T-helper 2 cell treated with Interferon-gamma antibody and Interleukin-4, amounts not matched to agents 5 μg/mL and 100 μg/mL, for 36 hours (primary cell): Measurements from ENCODE around the gene REC114.
A peak's percentile ranks its signal among the peaks of the same experiment; 100 is the strongest.
"Not testable (repeated sequence)": the region's sequence is repeated elsewhere in the genome, so short reads cannot be mapped to it uniquely, and the experiment has no call there.

Experiments
- DNase-seq: peaks from one replicate; pipeline ENCODE4 v3.0.0; 2021; ENCODE audit warnings: low spot score
- H3K27ac Mint-ChIP-seq: one replicate; pipeline ENCODE4 v1.8.0; 2021; ENCODE audit warnings: mild to moderate bottlenecking, mixed read lengths
- H3K27me3 Mint-ChIP-seq: one replicate; pipeline ENCODE4 v1.8.0; 2021; ENCODE audit warnings: low read depth, mixed read lengths
- H3K36me3 Mint-ChIP-seq: one replicate; pipeline ENCODE4 v1.8.0; 2021; ENCODE audit warnings: low read depth, mixed read lengths
- H3K4me1 Mint-ChIP-seq: one replicate; pipeline ENCODE4 v1.8.0; 2021; ENCODE audit warnings: low read depth, mixed read lengths
- H3K4me3 Mint-ChIP-seq: one replicate; pipeline ENCODE4 v1.8.0; 2022; ENCODE audit warnings: mild to moderate bottlenecking, moderate library complexity, mixed read lengths
- H3K9me3 Mint-ChIP-seq: one replicate; pipeline ENCODE4 v1.8.0; 2021; ENCODE audit warnings: mixed read lengths

Gene REC114

DNA sequence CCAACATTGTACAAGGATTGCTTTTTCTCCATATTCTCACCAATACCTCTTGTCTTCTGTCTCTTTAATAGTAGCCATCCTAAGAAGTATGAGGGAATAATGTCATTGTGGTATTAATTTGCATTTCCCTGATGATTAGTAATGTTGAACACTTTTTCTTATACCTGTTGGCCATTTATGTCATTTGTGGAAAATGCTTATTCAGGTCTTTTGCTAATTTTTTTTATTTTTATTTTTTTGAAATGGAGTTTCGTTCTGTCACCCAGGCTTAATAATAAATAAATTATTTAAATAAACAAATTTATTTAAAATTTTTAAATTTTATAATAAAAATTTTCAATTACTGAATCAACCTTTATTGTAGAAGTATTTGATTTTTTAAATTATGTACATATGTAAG is 37.1 kb downstream of the REC114 start:
- Mint-ChIP-seq H3K4me1 (no peaks in the 10 kb centered on the region), H3K36me3 (no peaks in the 10 kb centered on the region), H3K9me3 (no peaks in the 10 kb centered on the region), H3K27me3 (peaks cover 11% of the 10 kb centered on the region), H3K27ac (no peak overlapping the region), H3K4me3 (no peak overlapping the region)
- DNase-seq = no peak

DNA sequence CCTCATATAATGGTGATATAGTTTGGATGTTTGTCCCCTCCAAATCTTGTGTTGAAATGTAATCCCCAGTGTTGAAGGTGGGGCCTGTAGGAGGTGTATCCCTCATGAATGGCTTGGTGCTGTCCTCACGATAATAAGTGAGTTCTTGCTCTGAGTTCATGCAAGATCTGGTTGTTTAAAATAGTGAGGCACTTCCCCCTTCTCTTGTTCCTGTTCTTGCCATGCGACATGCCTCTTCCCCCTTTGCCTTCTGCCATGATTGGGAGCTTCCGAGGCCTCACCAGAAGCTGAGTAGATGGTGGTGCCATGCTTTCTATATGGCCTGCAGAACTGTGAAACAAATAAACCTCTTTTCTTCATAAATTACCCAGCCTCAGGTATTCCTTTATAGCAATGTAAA is 39.2 kb downstream of the REC114 start:
- Mint-ChIP-seq H3K27me3 (peaks cover 11% of the 10 kb centered on the region), H3K9me3 (no peaks in the 10 kb centered on the region), H3K36me3 (no peaks in the 10 kb centered on the region), H3K27ac (no peak overlapping the region), H3K4me1 (no peaks in the 10 kb centered on the region), H3K4me3 (no peak overlapping the region)
- no peak for DNase-seq

DNA sequence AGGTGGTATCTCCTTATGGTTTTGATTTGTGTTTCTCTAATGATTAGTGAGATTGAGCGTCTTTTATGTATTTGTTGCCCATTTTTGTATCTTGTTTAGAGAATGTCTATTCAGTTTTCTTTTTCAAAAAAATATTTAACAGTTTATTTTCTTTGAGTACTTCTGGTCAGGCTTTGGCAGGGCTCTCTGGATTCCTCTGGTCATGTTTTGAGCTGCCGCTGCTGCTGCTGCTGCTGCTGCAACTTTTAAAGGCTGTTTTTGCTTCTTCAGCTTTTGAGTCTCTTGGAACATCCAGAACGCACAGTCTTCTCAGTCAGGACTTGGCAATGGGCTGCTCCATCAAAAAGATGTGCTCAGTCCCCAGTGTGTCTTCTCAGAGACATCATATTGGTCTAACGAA is 40.1 kb downstream of the REC114 start:
- Mint-ChIP-seq H3K4me1 (no peaks in the 10 kb centered on the region), H3K27me3 (peaks cover 11% of the 10 kb centered on the region), H3K36me3 (no peaks in the 10 kb centered on the region), H3K4me3 (no peak overlapping the region), H3K9me3 (no peaks in the 10 kb centered on the region), H3K27ac (no peak overlapping the region)
- DNase-seq = no peak

DNA sequence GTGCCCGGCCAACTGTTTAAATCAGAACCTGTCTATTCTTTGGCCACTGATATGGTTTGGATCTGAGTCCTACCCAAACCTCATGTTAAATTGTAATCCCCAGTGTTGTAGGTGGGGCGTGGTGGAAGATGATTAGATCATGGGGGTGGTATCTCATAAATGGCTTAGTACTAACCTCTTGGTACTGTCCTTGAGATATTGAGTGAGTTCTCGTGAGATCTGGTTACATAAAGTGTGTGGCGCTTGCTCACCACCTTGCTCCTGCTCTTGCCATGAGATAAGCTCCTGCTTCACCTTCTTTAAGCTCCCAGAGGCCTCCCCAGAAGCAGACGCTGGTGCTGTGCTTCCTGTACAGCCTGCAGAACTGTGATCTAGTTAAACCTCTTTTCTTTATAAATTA is 42.4 kb downstream of the REC114 start:
- Mint-ChIP-seq H3K27me3 (peaks cover 8% of the 10 kb centered on the region), H3K4me3 (no peak overlapping the region), H3K9me3 (no peaks in the 10 kb centered on the region), H3K4me1 (no peaks in the 10 kb centered on the region), H3K36me3 (no peaks in the 10 kb centered on the region), H3K27ac (no peak overlapping the region)
- no peak for DNase-seq

DNA sequence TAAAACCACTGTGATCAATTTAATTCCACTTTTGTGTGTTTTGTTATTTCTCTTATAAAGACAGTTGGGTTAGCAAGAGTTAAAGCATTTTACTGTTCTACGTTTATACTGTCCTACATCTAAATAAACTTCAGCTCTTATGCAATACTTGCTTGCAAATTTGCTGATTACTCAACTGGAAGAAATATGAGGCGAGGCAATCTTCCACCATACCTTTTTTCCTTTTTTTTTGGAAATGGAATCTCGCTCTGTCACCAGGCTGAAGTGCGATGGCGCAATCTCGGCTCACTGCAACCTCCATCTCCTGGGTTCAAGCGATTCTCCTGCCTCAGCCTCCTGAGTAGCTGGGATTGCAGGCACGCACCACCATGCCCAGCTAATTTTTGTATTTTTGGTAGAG is 42.9 kb downstream of the REC114 start:
- not testable (repeated sequence) for H3K27me3 Mint-ChIP-seq, H3K4me3 Mint-ChIP-seq, H3K4me1 Mint-ChIP-seq, H3K36me3 Mint-ChIP-seq, H3K9me3 Mint-ChIP-seq, H3K27ac Mint-ChIP-seq, DNase-seq

DNA sequence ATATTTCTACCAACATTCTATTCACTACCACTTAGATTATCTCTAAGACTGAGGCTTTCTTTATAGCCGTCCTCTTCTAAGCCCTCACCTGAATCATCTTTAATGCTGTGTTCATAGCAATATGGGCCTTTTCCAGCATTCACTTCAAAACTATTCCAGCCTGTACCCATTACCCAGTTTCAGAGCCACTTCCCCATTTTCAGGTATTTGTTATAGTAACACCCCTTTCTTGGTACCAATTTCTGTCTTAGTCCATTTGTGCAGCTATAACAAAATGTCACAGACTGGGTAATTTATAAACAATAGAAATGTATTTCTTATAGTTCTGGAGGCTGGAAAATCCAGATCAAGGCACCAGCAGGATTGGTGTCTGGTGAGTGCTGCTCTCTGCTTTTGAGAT is 45.7 kb downstream of the REC114 start:
- peaks cover 3% of the 10 kb centered on the region for H3K27me3 Mint-ChIP-seq
- H3K27ac Mint-ChIP-seq = no peak overlapping the region
- H3K9me3 Mint-ChIP-seq = no peaks in the 10 kb centered on the region
- DNase-seq = no peak
- no peak overlapping the region for H3K4me3 Mint-ChIP-seq
- H3K4me1 Mint-ChIP-seq = no peaks in the 10 kb centered on the region
- H3K36me3 Mint-ChIP-seq = no peaks in the 10 kb centered on the region

DNA sequence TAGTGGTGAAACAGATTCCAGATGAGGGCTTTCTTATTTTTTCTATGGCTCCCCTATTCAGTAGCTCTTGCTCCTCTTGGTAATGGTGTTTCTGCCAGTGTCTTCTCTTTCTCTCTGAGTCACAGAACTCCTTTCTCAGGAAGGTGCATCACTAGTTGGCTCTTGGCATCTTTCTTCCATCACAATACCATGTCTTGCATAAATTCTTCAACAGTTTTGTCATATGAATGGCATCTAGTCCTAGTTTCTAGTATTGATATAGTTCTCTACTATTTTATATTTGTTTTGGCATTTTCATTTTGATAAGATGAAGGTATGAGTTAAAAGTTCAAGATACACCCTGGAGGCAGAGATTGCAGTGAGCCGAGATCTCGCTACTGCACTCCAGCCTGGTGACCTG is 51.0 kb downstream of the REC114 start:
- no peaks in the 10 kb centered on the region for H3K4me1 Mint-ChIP-seq
- H3K27ac Mint-ChIP-seq = no peak overlapping the region
- H3K27me3 Mint-ChIP-seq = peaks cover 15% of the 10 kb centered on the region
- no peaks in the 10 kb centered on the region for H3K9me3 Mint-ChIP-seq
- no peaks in the 10 kb centered on the region for H3K36me3 Mint-ChIP-seq
- no peak overlapping the region for H3K4me3 Mint-ChIP-seq
- DNase-seq = no peak

DNA sequence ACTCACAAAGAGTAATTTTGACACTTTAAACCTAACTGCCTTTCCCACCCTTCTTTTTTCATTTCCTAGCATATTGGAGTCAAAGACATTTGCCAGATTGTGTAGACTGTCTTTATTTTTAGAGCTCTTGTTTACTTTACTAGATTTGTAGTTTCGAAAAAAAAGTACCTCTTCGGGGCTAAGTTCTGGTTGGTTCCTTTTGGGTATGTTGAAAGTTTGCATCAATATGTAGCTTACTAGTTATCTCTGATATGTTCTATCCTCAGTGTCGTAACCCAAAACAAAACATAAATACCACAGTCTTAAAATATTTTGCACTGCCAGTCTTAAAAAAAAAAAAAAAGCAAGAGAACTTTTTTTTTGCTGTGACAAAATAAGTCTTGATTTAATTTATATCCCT is 52.2 kb downstream of the REC114 start:
- Mint-ChIP-seq H3K27me3 (peaks cover 15% of the 10 kb centered on the region), H3K9me3 (no peaks in the 10 kb centered on the region), H3K36me3 (no peaks in the 10 kb centered on the region), H3K27ac (no peak overlapping the region), H3K4me1 (no peaks in the 10 kb centered on the region), H3K4me3 (no peak overlapping the region)
- no peak for DNase-seq

DNA sequence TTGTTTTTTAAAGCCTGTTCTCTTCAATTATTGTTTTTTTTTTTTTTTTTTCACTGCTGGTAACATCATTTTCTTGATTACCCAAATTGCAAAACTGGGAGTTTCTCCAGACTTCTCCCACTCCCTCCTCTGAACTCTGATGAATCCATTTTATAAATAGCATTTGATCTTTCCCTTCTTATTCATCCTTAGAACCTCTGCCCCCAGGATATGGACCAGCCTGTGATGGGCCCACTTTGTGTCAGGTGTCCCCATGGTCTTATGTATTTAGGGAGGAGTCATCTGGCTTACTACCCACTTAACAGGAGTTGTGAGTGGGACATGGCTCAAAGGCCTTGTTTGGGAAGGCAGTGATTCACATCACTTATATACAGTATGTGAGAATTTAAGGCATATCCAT is 57.7 kb downstream of the REC114 start:
- no peak for DNase-seq
- Mint-ChIP-seq H3K36me3 (no peaks in the 10 kb centered on the region), H3K9me3 (no peaks in the 10 kb centered on the region), H3K27ac (no peak overlapping the region), H3K4me3 (no peak overlapping the region), H3K27me3 (peaks cover 26% of the 10 kb centered on the region), H3K4me1 (no peaks in the 10 kb centered on the region)

DNA sequence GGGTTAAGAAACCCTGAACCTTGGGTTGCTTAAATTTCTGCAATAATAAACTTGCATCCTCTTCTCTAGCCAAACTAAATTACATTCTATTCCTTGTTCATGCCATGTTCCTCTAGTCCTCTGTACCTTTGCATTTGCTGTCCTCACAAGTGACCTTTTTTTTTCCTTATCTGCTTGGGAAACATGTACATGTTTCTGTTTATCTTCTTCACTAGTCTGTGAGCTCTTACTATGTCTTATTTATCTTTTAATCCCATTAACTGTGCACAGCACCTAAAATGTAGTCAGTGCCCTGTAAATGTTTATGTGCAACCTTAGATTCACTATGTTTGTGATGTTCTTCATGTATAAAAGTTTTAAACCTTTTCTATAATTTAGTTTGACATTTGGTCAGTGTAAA is 61.9 kb downstream of the REC114 start:
- no peak for DNase-seq
- Mint-ChIP-seq H3K4me3 (no peak overlapping the region), H3K27ac (no peak overlapping the region), H3K36me3 (no peaks in the 10 kb centered on the region), H3K9me3 (no peaks in the 10 kb centered on the region), H3K4me1 (no peaks in the 10 kb centered on the region), H3K27me3 (peaks cover 26% of the 10 kb centered on the region)

DNA sequence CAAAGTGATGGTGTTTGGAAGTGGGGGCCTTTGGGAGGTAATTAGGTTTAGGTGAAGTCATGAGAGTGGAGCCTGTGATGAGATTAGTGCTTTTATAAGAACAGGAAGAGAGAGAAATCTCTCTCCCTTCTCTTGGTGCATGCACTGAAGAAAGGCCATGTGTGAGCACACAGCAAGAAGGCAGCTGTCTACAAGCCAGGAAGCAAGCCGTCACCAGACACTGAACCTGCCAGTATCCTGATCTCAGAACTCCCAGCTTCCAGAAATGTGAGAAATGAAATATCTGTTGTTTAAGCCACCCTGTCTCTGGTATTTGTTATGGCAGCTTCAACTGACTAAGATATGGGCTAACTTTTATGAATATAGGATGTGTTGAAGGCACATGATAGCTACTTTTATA is 72.6 kb downstream of the REC114 start:
- no peaks in the 10 kb centered on the region for H3K36me3 Mint-ChIP-seq
- H3K4me1 Mint-ChIP-seq = peaks cover 14% of the 10 kb centered on the region
- peaks cover 9% of the 10 kb centered on the region for H3K27me3 Mint-ChIP-seq
- H3K4me3 Mint-ChIP-seq = no peak overlapping the region
- DNase-seq = no peak
- no peaks in the 10 kb centered on the region for H3K9me3 Mint-ChIP-seq
- H3K27ac Mint-ChIP-seq = no peak overlapping the region

DNA sequence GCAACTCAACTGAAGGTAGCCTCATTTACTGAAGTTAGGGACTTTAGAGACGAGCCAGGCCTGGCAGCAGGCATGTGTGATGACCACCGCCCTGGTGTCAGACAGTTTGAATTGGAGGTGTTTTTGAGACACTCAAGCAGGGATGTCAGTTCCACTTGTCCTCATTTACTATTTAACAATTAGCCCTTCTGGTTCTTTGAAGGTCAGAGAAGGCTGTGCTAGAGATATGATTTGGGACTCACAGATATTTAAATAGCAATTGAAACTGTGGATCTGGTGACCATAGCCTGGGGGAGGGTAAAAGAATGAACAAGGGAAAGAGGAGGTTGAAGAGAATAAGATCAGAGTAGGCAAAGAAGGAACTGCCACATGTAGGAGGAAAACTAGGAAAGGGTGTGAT is 74.6 kb downstream of the REC114 start:
- Mint-ChIP-seq H3K4me1 (peaks cover 15% of the 10 kb centered on the region), H3K27me3 (peaks cover 13% of the 10 kb centered on the region), H3K27ac (no peak overlapping the region), H3K9me3 (no peaks in the 10 kb centered on the region), H3K4me3 (peak overlapping the region; percentile 46), H3K36me3 (no peaks in the 10 kb centered on the region)
- DNase-seq = no peak

DNA sequence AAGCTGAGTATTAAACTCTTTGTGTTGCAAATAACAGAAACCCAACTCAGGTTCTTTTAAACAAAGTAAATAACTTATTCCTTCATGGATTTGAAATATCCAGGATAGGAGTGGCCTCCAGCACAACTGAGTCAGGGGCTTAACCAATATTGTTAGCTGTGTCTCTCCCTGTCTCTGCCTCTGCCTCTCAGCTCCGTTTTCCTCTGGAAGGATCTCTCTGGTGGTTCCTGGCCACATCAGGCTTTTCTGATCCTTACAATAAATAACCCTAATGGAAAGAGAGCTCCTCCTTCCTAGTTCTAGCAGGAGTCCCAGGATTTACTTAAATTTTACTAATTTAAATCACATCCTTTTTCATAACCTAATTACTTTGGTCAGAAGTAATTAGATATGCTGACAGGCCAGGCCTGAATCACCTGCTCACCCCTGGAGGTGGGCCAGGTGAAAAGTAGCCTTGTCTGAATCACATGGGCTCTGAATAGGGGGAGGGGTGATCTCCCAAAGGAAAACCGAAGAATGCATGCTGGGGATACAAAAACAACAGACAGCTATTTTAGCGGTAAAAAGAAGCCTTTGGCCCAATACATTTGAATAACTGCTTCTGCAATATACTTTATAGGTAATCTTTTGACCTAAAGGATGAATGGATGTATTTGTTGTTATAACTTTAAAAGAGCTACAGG is 75.4 kb downstream of the REC114 start:
- Mint-ChIP-seq H3K4me1 (peaks cover 15% of the 10 kb centered on the region), H3K36me3 (no peaks in the 10 kb centered on the region), H3K27ac (no peak overlapping the region), H3K4me3 (no peak overlapping the region), H3K27me3 (peaks cover 13% of the 10 kb centered on the region), H3K9me3 (no peaks in the 10 kb centered on the region)
- no peak for DNase-seq

DNA sequence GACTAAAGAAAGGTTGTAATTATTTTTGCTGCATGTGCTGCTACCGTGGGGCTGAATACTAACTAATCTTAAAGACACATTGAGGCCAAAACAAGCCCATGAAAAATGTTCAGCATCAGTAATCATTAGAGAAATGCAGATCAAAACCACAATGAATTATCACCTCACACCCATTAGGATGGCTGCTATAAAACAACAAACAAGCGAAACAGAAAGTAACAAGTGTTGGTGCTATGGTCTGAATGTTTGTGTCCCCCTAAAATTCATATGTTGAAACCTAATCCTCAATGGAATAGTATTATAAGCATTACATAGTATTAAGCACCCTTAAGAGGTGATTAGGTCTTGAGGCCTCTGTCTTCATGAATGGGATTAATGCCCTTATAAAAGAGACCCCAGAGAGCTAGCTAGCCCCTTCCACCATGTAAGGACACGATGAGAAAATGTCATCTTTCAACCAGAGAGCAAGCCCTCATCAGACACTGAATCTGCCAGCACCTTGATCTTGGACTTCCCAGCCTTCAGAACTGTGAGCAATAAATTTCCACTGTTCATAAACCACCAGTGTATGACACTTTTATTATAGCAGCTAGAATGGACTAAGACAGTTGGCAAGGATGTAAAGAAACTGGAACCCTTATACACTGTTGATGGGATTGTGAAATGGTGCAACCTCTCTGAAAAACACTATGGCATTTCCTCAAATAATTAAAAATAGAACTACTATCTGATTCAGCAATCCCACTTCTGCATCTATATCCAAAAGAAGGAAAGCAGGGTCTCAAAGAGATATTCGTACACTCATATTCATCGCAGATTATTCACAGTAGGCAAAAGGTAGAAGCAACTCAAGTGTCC is 76.1 kb downstream of the REC114 start:
- Mint-ChIP-seq H3K9me3 (no peaks in the 10 kb centered on the region), H3K4me1 (peaks cover 15% of the 10 kb centered on the region), H3K27ac (no peak overlapping the region), H3K36me3 (no peaks in the 10 kb centered on the region), H3K4me3 (no peak overlapping the region), H3K27me3 (peaks cover 15% of the 10 kb centered on the region)
- no peak for DNase-seq
